Panc1 (cell line): ENCODE results near the gene AIG1. TPM values are rescaled to one million over a fixed set of nuclear protein-coding genes. Genes with fewer than 3 reads are reported as not detected.
"Not testable (repeated sequence)": the region's sequence is repeated elsewhere in the genome, so short reads cannot be mapped to it uniquely, and the experiment has no call there.

Experiments
- ATAC-seq: fragments of 200-7000 bp; cut with Tn5 transposase; 2 replicates; pipeline ENCODE4 v1.9.1; 2020; ENCODE audit warnings: mild to moderate bottlenecking, moderate library complexity
- BruUV-seq: library from RNA; stranded (reverse); fragments of 400-500 nt; replicated peaks from 2 replicates; lab custom pipeline; 2021; lab: Mats Ljungman, UMichigan
- CTCF ChIA-PET: fragments of 300-600 bp; sonication (Branson Sonifier 250); formaldehyde crosslinking; loops from one replicate; lab custom pipeline; 2022; ENCODE audit warnings: antibody characterized with exemption; lab: Charles Lee
- POLR2A ChIA-PET: fragments of 300-600 bp; sonication (Branson Sonifier 250); formaldehyde crosslinking; loops from one replicate; lab custom pipeline; 2022; ENCODE audit warnings: antibody characterized with exemption; lab: Charles Lee
- DNase-seq: peaks from one replicate; pipeline ENCODE4 v3.0.0-alpha.2; 2010; ENCODE audit warnings: low read depth, low spot score
- H3K27ac ChIP-seq: 2 replicates; pipeline ENCODE4 v1.5.1; 2011; ENCODE audit warnings: mild to moderate bottlenecking, low read length, inconsistent platforms
- H3K27me3 ChIP-seq: fragments of 200-500 bp; sonication (Bioruptor generic); 2 replicates; pipeline ENCODE4 v1.6.0; 2014; ENCODE audit warnings: low read length, inconsistent platforms; ENCODE audit not compliant: control insufficient read depth, insufficient read depth
- H3K36me3 ChIP-seq: fragments of 200-500 bp; sonication (Bioruptor generic); 2 replicates; pipeline ENCODE4 v1.5.1; 2014; ENCODE audit warnings: inconsistent platforms, mild to moderate bottlenecking, low read length, moderate library complexity; ENCODE audit not compliant: control insufficient read depth, insufficient read depth
- H3K4me1 ChIP-seq: 2 replicates; pipeline ENCODE4 v1.5.1; 2011; ENCODE audit warnings: inconsistent platforms, mild to moderate bottlenecking, low read length, moderate library complexity; ENCODE audit not compliant: control insufficient read depth, insufficient read depth
- H3K4me3 ChIP-seq, 2 experiments: 2 replicates each; pipeline ENCODE4 v1.5.1; 2011 to 2012; ENCODE audit warnings: low read depth in 2 of 2, low read length in 2 of 2, mild to moderate bottlenecking in 2 of 2, inconsistent platforms in 1 of 2, moderate library complexity in 1 of 2
- H3K9me3 ChIP-seq: fragments of 200-500 bp; sonication (Bioruptor generic); 2 replicates; pipeline ENCODE4 v1.5.1; 2014; ENCODE audit warnings: low read depth, mild to moderate bottlenecking, inconsistent platforms, low read length, moderate library complexity; ENCODE audit not compliant: control insufficient read depth, insufficient read depth
- POLR2AphosphoS5 ChIP-seq: IDR thresholded peaks from 2 replicates; pipeline ENCODE4 v1.6.1; 2012; ENCODE audit warnings: mild to moderate bottlenecking, low read depth, low read length, moderate library complexity
- REST ChIP-seq, 2 experiments: IDR thresholded peaks; 2 replicates each; pipeline ENCODE4 v1.6.1; 2011 to 2012; ENCODE audit warnings: low read depth in 2 of 2, control low read depth in 1 of 2, low read length in 1 of 2, mild to moderate bottlenecking in 1 of 2, moderate library complexity in 1 of 2; ENCODE audit not compliant: insufficient read depth in 1 of 2
- SIN3A ChIP-seq: IDR thresholded peaks from 2 replicates; pipeline ENCODE4 v1.6.1; 2012; ENCODE audit warnings: low read depth, mild to moderate bottlenecking, low read length, moderate library complexity, borderline replicate concordance; ENCODE audit not compliant: insufficient read depth
- TCF7L2 ChIP-seq: IDR thresholded peaks from 2 replicates; pipeline ENCODE4 v1.6.1; 2011; ENCODE audit warnings: mild to moderate bottlenecking, low read depth, low read length, inconsistent platforms
- in situ Hi-C: cut with HindIII; loops from 2 replicates; pipeline ENCODE4 v1.10.0; 2016; ENCODE audit warnings: low sequenced_read_pairs, low pct_unique_long_range_greater_than_20kb
- intact Hi-C: fragments of 100-400 bp; cut with micrococcal nuclease; formaldehyde crosslinking; loops from one replicate; pipeline ENCODE4 v1.10.0; 2022; ENCODE audit not compliant: unreplicated experiment
- total RNA-seq: library from RNA; stranded (reverse); gene quantifications from one replicate; pipeline ENCODE4 v1.2.1, GENCODE V29; 2021; ENCODE audit not compliant: unreplicated experiment
- TF ChIP-seq, protein P1 (sequence below): fragments of 450-650 bp; IDR thresholded peaks from 2 replicates; pipeline ENCODE4 v1.5.1; 2017; ENCODE audit warnings: mild to moderate bottlenecking

AIG1 gene
- total RNA-seq, 1 experiment from 2014 or later, result 23.9 TPM

GRCh38 chr6:143245656-143246055 lies 185.0 kb downstream of the AIG1 start:
- intact Hi-C loops (no loop called here), in situ Hi-C loops (no loop called here)
- no TSS peak for BruUV-seq
- no peak overlapping the region for H3K27ac ChIP-seq
- H3K4me3 ChIP-seq, result no peak overlapping the region
- no peaks in the 10 kb centered on the region for H3K4me1 ChIP-seq
- ChIA-PET POLR2A (no interaction called here), CTCF (no interaction called here)
- H3K27me3 ChIP-seq, result no peaks in the 10 kb centered on the region
- DNase-seq, result no peak
- H3K36me3 ChIP-seq, result no peaks in the 10 kb centered on the region
- TF ChIP-seq, protein P1, sequence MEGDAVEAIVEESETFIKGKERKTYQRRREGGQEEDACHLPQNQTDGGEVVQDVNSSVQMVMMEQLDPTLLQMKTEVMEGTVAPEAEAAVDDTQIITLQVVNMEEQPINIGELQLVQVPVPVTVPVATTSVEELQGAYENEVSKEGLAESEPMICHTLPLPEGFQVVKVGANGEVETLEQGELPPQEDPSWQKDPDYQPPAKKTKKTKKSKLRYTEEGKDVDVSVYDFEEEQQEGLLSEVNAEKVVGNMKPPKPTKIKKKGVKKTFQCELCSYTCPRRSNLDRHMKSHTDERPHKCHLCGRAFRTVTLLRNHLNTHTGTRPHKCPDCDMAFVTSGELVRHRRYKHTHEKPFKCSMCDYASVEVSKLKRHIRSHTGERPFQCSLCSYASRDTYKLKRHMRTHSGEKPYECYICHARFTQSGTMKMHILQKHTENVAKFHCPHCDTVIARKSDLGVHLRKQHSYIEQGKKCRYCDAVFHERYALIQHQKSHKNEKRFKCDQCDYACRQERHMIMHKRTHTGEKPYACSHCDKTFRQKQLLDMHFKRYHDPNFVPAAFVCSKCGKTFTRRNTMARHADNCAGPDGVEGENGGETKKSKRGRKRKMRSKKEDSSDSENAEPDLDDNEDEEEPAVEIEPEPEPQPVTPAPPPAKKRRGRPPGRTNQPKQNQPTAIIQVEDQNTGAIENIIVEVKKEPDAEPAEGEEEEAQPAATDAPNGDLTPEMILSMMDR, result no peak
- no peak for TF ChIP-seq SIN3A
- TF ChIP-seq TCF7L2, result no peak
- no peak for TF ChIP-seq REST (IDR thresholded peaks at IDR 0.05; ENCODE audit: insufficient read depth in 1 of 2, low read depth in 2 of 2, low read length in 1 of 2)
- TF ChIP-seq POLR2AphosphoS5, result no peak
- no peaks in the 10 kb centered on the region for H3K9me3 ChIP-seq
- ATAC-seq, result no peak

GRCh38 chr6:143246166-143246775 lies 185.6 kb downstream of the AIG1 start:
- BruUV-seq, H3K36me3 ChIP-seq, ATAC-seq, POLR2A ChIA-PET, intact Hi-C loops, H3K27me3 ChIP-seq, CTCF ChIA-PET, DNase-seq, H3K27ac ChIP-seq, H3K4me3 ChIP-seq, H3K4me1 ChIP-seq, in situ Hi-C loops, H3K9me3 ChIP-seq: not testable (repeated sequence)

GRCh38 chr6:143247586-143247985 lies 186.9 kb downstream of the AIG1 start:
- ATAC-seq (no peak), DNase-seq (no peak)
- Histone ChIP-seq H3K36me3 (no peaks in the 10 kb centered on the region), H3K27ac (no peak overlapping the region), H3K9me3 (no peaks in the 10 kb centered on the region), H3K27me3 (no peaks in the 10 kb centered on the region), H3K4me3 (no peak overlapping the region), H3K4me1 (no peaks in the 10 kb centered on the region)
- no peak for TF ChIP-seq POLR2AphosphoS5
- TF ChIP-seq, protein P1, result no peak
- no peak for TF ChIP-seq SIN3A
- TF ChIP-seq REST (IDR thresholded peaks at IDR 0.05; ENCODE audit: insufficient read depth in 1 of 2, low read depth in 2 of 2, low read length in 1 of 2), result no peak
- no peak for TF ChIP-seq TCF7L2
- in situ Hi-C loops (no loop called here), intact Hi-C loops (no loop called here)
- POLR2A ChIA-PET, result no interaction called here
- no TSS peak for BruUV-seq
- CTCF ChIA-PET, result no interaction called here
